ENCODE results near the gene AP1G2. TPM values are rescaled to one million over a fixed set of nuclear protein-coding genes. Genes with fewer than 3 reads are reported as not detected.

Gene AP1G2
- total and polyA plus RNA-seq, 2 of the 13 experiments (the other 11 are each of a cell fraction or from before 2014, with no cell fraction given), result 96.9 to 611 TPM

DNA sequence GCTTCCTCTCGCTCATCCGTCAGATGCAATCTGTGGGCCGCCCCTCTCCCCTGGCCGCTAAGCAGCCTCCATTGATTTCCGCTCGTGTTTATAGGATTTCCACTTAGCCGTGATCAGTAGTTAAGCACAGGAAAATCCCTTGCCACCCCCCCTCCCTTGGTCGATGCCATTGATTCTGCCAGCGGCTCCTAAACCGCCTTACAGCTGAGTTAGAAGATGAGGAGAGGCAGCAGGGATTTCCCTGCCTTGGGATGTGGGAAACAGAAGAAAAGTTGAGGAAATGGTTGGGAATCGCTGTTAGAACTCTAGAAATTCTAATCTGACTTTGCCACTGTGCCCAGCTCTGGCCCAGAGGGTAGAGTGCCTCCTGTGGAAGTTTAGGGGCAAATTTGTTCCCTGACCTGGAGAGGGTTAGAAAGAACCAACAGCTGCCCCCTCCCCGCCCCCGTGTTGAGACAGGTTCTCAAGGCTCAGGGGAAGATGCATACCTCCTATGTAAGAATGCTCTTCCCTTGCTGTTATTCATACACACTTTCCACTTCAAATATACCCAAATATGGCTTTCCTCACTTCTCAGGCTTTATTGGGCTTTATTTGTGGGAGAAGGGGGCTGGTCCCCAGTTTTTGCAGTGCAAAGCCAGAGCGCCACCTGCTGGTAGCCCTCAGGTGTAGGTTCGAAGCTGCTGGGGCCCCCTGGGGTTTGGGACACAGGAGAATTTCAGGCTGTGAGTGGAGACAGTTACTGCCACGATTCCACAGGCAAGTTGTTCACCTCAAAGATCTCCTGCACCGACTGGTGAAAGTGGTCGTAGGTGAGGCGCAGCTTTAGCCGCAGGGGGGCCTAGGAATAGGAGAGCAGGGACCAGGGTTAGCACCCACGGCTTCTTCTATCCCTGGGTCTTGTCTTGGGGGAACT is 8.3 kb downstream of the AP1G2 start (continued):
- TF ChIP-seq ZMYM2 (CRISPR knock-in tag; IDR thresholded peaks at IDR 0.05) (no peak), ZNF558 (CRISPR knock-in tag; IDR thresholded peaks at IDR 0.05; ENCODE audit: borderline replicate concordance) (no peak), ZNF776 (CRISPR knock-in tag; IDR thresholded peaks at IDR 0.05) (0 out of 2 replicates have a peak, but pooled peaks have one; percentile 65), GTF2F1 (IDR thresholded peaks at IDR 0.05; ENCODE audit: low read length) (no peak), NR2F6 (IDR thresholded peaks at IDR 0.05) (no peak), NR2F6 (CRISPR knock-in tag; IDR thresholded peaks at IDR 0.05) (peak; percentile 25; the same call in 1 of the 2 replicates), KDM3A (CRISPR knock-in tag; IDR thresholded peaks at IDR 0.05; ENCODE audit: low read depth) (0 out of 2 replicates have a peak, but pooled peaks have one; percentile 17), STAG1 (CRISPR knock-in tag; IDR thresholded peaks at IDR 0.05) (peak; percentile 89), HDAC1 (CRISPR knock-in tag; IDR thresholded peaks at IDR 0.05) (no peak), EED (CRISPR knock-in tag; IDR thresholded peaks at IDR 0.05) (peak; percentile 73; the same call in 1 of the 2 replicates), SRF (IDR thresholded peaks at IDR 0.05; ENCODE audit: low read depth, low read length) (peak; percentile 75), SKI (IDR thresholded peaks at IDR 0.05; ENCODE audit: partially characterized antibody) (no peak), TAF1 (CRISPR knock-in tag; IDR thresholded peaks at IDR 0.05) (peak; percentile 24; the same call in 1 of the 2 replicates), FIP1L1 (IDR thresholded peaks at IDR 0.05; ENCODE audit: borderline replicate concordance, insufficient read depth, low read depth, low read length) (no peak), ZNF569 (CRISPR knock-in tag; IDR thresholded peaks at IDR 0.05; ENCODE audit: borderline replicate concordance) (0 out of 2 replicates have a peak, but pooled peaks have one; percentile 58), ZNF10 (CRISPR knock-in tag; IDR thresholded peaks at IDR 0.05; ENCODE audit: borderline replicate concordance, low read depth) (no peak), HOXD1 (CRISPR knock-in tag; IDR thresholded peaks at IDR 0.05) (0 out of 2 replicates have a peak, but pooled peaks have one; percentile 3), SNAPC4 (CRISPR knock-in tag; IDR thresholded peaks at IDR 0.05) (peak; percentile 69; the same call in 1 of the 2 replicates), ZBTB33 (CRISPR knock-in tag; IDR thresholded peaks at IDR 0.05) (peak; percentile 29; the same call in 1 of the 2 replicates), MAX (IDR thresholded peaks at IDR 0.05) (no peak)
- TF ChIP-seq, protein P1, sequence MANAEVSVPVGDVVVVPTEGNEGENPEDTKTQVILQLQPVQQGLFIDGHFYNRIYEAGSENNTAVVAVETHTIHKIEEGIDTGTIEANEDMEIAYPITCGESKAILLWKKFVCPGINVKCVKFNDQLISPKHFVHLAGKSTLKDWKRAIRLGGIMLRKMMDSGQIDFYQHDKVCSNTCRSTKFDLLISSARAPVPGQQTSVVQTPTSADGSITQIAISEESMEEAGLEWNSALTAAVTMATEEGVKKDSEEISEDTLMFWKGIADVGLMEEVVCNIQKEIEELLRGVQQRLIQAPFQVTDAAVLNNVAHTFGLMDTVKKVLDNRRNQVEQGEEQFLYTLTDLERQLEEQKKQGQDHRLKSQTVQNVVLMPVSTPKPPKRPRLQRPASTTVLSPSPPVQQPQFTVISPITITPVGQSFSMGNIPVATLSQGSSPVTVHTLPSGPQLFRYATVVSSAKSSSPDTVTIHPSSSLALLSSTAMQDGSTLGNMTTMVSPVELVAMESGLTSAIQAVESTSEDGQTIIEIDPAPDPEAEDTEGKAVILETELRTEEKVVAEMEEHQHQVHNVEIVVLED (CRISPR knock-in tag; IDR thresholded peaks at IDR 0.05; ENCODE audit: borderline replicate concordance), result 0 out of 2 replicates have a peak, but pooled peaks have one; percentile 33
